Mesenchymal stem cell (in vitro differentiated cells and primary cell): Measurements from ENCODE around the gene AUP1.

ENCODE experiments used
- DNase-seq: peaks from one replicate; pipeline ENCODE4 v3.0.0-alpha.2; 2013
- H2AFZ ChIP-seq: one replicate; pipeline ENCODE4 v1.6.1; 2013; ENCODE audit warnings: low read depth, mild to moderate bottlenecking, control low read depth, inconsistent platforms, low read length, moderate library complexity
- H2AK5ac ChIP-seq: 2 replicates; pipeline ENCODE4 v1.6.1; 2013; ENCODE audit warnings: low read length, moderate library complexity, mild to moderate bottlenecking, inconsistent platforms; ENCODE audit not compliant: severe bottlenecking
- H2BK120ac ChIP-seq: one replicate; pipeline ENCODE4 v1.6.1; 2013; ENCODE audit warnings: low read depth, mild to moderate bottlenecking, inconsistent platforms, low read length, moderate library complexity
- H2BK12ac ChIP-seq, 2 experiments: one replicate each; pipeline ENCODE4 v1.6.1; 2013; ENCODE audit warnings: inconsistent platforms in 2 of 2, low read length in 2 of 2, mild to moderate bottlenecking in 2 of 2, moderate library complexity in 2 of 2, control low read depth in 1 of 2
- H2BK15ac ChIP-seq: one replicate; pipeline ENCODE4 v1.6.1; 2013; ENCODE audit warnings: mild to moderate bottlenecking, low read depth, inconsistent platforms; ENCODE audit not compliant: poor library complexity, severe bottlenecking
- H2BK5ac ChIP-seq: 2 replicates; pipeline ENCODE4 v1.6.1; 2013; ENCODE audit warnings: low read depth, mild to moderate bottlenecking, low read length, control low read depth, inconsistent platforms; ENCODE audit not compliant: poor library complexity, severe bottlenecking
- H3K14ac ChIP-seq, 2 experiments: one replicate each; pipeline ENCODE4 v1.6.1; 2013; ENCODE audit warnings: inconsistent platforms in 2 of 2, low read length in 2 of 2, control low read depth in 1 of 2, mild to moderate bottlenecking in 1 of 2, moderate library complexity in 1 of 2
- H3K18ac ChIP-seq, 2 experiments: one replicate each; pipeline ENCODE4 v1.6.1; 2013; ENCODE audit warnings: inconsistent platforms in 2 of 2, low read length in 2 of 2, control low read depth in 1 of 2, low read depth in 1 of 2, mild to moderate bottlenecking in 1 of 2
- H3K23ac ChIP-seq, 2 experiments: one replicate each; pipeline ENCODE4 v1.6.1; 2013; ENCODE audit warnings: inconsistent platforms in 2 of 2, low read length in 2 of 2, mild to moderate bottlenecking in 2 of 2, moderate library complexity in 2 of 2, control low read depth in 1 of 2
- H3K27ac ChIP-seq: 2 replicates; pipeline ENCODE4 v1.5.1; 2013; ENCODE audit warnings: mild to moderate bottlenecking, moderate library complexity, low read length, control low read depth, inconsistent platforms; ENCODE audit not compliant: poor library complexity, severe bottlenecking
- H3K27me3 ChIP-seq, 2 experiments: 2 replicates each; pipeline versions ENCODE4 v1.6.1 to v1.7.0; 2013; ENCODE audit warnings: low read length in 2 of 2, mild to moderate bottlenecking in 2 of 2, moderate library complexity in 2 of 2, control low read depth in 1 of 2, inconsistent platforms in 1 of 2; ENCODE audit not compliant: control insufficient read depth in 1 of 2, insufficient read depth in 1 of 2
- H3K36me3 ChIP-seq, 2 experiments: 2 replicates each; pipeline versions ENCODE4 v1.6.1 to v1.7.0; 2013; ENCODE audit warnings: low read length in 2 of 2, control low read depth in 1 of 2, inconsistent platforms in 1 of 2, low read depth in 1 of 2, mild to moderate bottlenecking in 1 of 2; ENCODE audit not compliant: insufficient read depth in 2 of 2, control insufficient read depth in 1 of 2
- H3K4ac ChIP-seq, 2 experiments: one replicate each; pipeline ENCODE4 v1.6.1; 2013; ENCODE audit warnings: inconsistent platforms in 2 of 2, low read length in 2 of 2, mild to moderate bottlenecking in 2 of 2, moderate library complexity in 2 of 2, control low read depth in 1 of 2, low read depth in 1 of 2
- H3K4me1 ChIP-seq: 2 replicates; pipeline ENCODE4 v1.6.1; 2013; ENCODE audit warnings: low read depth, low read length, control low read depth; ENCODE audit not compliant: control insufficient read depth, insufficient read depth
- H3K4me2 ChIP-seq: 2 replicates; pipeline ENCODE4 v1.6.1; 2013; ENCODE audit warnings: low read length, mild to moderate bottlenecking, inconsistent platforms; ENCODE audit not compliant: poor library complexity, severe bottlenecking
- H3K4me3 ChIP-seq, 2 experiments: 2 replicates each; pipeline versions ENCODE4 v1.5.1 to v1.7.0; 2013; ENCODE audit warnings: low read length in 2 of 2, mild to moderate bottlenecking in 2 of 2, control low read depth in 1 of 2, low read depth in 1 of 2; ENCODE audit not compliant: insufficient read depth in 1 of 2
- H3K79me1 ChIP-seq: replicated peaks from 2 replicates; pipeline ENCODE4 v1.6.1; 2013; ENCODE audit warnings: mild to moderate bottlenecking, control low read depth, low read length, inconsistent platforms; ENCODE audit not compliant: poor library complexity, severe bottlenecking
- H3K9ac ChIP-seq: 2 replicates; pipeline ENCODE4 v1.7.0; 2013; ENCODE audit warnings: mild to moderate bottlenecking, low read length, moderate library complexity
- H3K9me3 ChIP-seq: 2 replicates; pipeline ENCODE4 v1.7.0; 2013; ENCODE audit warnings: mild to moderate bottlenecking, low read length; ENCODE audit not compliant: control insufficient read depth
- H4K8ac ChIP-seq: one replicate; pipeline ENCODE4 v1.6.1; 2013; ENCODE audit warnings: inconsistent platforms, mild to moderate bottlenecking, low read length, moderate library complexity
- H4K91ac ChIP-seq: one replicate; pipeline ENCODE4 v1.6.1; 2013; ENCODE audit warnings: mild to moderate bottlenecking, low read length, inconsistent platforms
- WGBS: methylation state at CpG from one replicate; pipeline ENCODE4 v1.1.7; 2013; ENCODE audit warnings: mixed read lengths; 5-methylcytosine and 5-hydroxymethylcytosine counted together

The AUP1 gene

DNA sequence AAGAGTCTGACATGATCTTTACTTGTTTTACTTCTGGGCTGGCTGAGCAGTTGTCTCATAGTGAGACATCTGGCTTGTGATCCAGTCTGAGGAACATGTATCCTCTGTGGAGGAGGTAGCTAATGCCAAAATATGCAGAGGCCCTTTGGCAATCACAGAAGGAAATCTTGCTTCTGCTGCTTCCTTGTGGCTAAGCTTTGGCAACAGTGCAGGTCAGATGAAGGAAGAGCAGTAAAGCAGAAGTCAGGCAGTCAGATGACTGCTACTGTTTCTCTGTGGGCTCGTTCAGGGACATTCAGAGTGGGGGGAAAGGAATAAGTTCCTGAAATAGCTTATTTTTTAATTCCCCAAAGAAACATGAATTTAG, 47.3 kb upstream of the AUP1 start:
- Histone ChIP-seq H3K14ac (no peak overlapping the region), H3K18ac (peak overlapping the region in 1 of 2 experiments; percentile 37), H3K27ac (no peak overlapping the region), H3K23ac (no peak overlapping the region), H3K9ac (peak overlapping the region; percentile 66), H3K27me3 (no peaks in the 10 kb centered on the region), H2BK120ac (no peak overlapping the region), H3K36me3 (no peaks in the 10 kb centered on the region), H2BK5ac (no peak overlapping the region), H3K4me3 (peak overlapping the region in 1 of 2 experiments; percentile 46), H3K79me1 (no peaks in the 10 kb centered on the region), H2AFZ (no peak overlapping the region), H2BK15ac (no peak overlapping the region), H3K4me2 (no peak overlapping the region), H3K9me3 (no peaks in the 10 kb centered on the region), H4K8ac (no peak overlapping the region), H2AK5ac (no peak overlapping the region), H2BK12ac (no peak overlapping the region), H3K4ac (no peak overlapping the region), H4K91ac (no peak overlapping the region), H3K4me1 (no peaks in the 10 kb centered on the region)
- DNase-seq = peak; percentile 23
- no CpG with 5 or more reads among the region's 1 CpG for WGBS

DNA sequence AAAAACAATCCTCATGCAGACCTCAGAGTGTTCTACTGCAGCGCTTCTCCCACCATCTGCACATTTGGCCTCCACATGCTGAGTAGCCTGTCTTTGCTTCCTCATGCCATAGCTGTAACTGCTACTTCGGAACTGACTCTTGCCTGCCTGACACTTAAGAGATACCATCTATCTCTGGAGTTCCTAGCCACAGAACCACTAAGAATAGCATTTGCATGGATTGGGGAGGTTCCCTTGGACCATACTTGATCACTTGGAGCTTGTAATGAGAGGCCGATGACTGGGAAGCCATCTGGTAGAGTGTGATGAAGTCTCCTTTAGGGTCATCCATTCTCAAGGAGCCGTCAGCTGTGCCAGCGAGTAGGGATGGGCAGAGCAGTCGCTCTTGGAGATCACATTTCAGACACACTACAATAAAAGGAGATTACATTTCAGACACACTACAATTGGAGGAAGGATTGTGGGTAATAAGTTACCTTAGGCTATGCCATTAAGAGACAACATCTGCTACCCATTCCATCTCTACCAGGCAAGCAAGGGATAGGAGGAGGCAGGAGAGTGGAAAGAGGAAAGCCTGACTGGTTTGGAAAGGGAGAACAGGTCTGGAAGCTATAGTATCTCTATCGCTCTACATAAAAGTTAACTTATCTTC, 46.8 kb upstream of the AUP1 start:
- Histone ChIP-seq H3K14ac (no peak overlapping the region), H3K36me3 (no peaks in the 10 kb centered on the region), H4K8ac (no peak overlapping the region), H3K9me3 (no peaks in the 10 kb centered on the region), H3K79me1 (no peaks in the 10 kb centered on the region), H3K23ac (no peak overlapping the region), H3K4ac (no peak overlapping the region), H2BK120ac (no peak overlapping the region), H3K9ac (peak overlapping the region; percentile 66), H2AK5ac (no peak overlapping the region), H3K18ac (no peak overlapping the region), H2BK12ac (no peak overlapping the region), H3K4me3 (peak overlapping the region in 1 of 2 experiments; percentile 44), H2BK5ac (no peak overlapping the region), H2BK15ac (no peak overlapping the region), H2AFZ (no peak overlapping the region), H3K4me2 (no peak overlapping the region), H3K27me3 (no peaks in the 10 kb centered on the region), H3K27ac (no peak overlapping the region), H3K4me1 (no peaks in the 10 kb centered on the region), H4K91ac (no peak overlapping the region)
- WGBS = 67% methylated on average over 3 of the region's 7 CpGs
- DNase-seq = peak; percentile 53

DNA sequence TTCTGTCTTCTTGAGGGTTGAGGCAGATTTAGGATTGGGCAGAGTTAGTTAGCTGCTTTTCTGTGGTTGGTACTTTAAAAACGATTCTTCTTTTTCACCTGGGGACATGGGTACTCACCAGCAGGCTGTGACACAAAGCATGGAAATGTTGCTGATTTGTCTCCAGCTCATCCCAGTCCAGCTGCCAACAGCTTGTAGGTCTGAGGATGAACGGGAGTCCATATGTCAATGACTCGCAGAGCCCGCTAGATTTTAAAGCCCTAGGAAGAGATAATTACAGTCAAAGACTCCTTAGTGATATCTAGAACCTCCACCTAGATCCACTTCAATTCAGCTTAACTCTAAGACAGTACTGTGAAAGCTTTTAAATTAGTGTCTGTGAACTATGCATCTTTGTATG, 45.8 kb upstream of the AUP1 start:
- Histone ChIP-seq H2AFZ (no peak overlapping the region), H2BK15ac (no peak overlapping the region), H3K14ac (no peak overlapping the region), H2AK5ac (no peak overlapping the region), H3K4me2 (no peak overlapping the region), H3K79me1 (no peaks in the 10 kb centered on the region), H3K36me3 (no peaks in the 10 kb centered on the region), H3K23ac (no peak overlapping the region), H4K8ac (no peak overlapping the region), H3K9ac (no peak overlapping the region), H3K27ac (no peak overlapping the region), H2BK120ac (no peak overlapping the region), H4K91ac (no peak overlapping the region), H3K27me3 (no peaks in the 10 kb centered on the region), H2BK5ac (no peak overlapping the region), H3K18ac (no peak overlapping the region), H3K9me3 (no peaks in the 10 kb centered on the region), H2BK12ac (no peak overlapping the region), H3K4ac (no peak overlapping the region), H3K4me3 (no peak overlapping the region), H3K4me1 (no peaks in the 10 kb centered on the region)
- 49% methylated on average over 2 of the region's 4 CpGs for WGBS
- DNase-seq = no peak

DNA sequence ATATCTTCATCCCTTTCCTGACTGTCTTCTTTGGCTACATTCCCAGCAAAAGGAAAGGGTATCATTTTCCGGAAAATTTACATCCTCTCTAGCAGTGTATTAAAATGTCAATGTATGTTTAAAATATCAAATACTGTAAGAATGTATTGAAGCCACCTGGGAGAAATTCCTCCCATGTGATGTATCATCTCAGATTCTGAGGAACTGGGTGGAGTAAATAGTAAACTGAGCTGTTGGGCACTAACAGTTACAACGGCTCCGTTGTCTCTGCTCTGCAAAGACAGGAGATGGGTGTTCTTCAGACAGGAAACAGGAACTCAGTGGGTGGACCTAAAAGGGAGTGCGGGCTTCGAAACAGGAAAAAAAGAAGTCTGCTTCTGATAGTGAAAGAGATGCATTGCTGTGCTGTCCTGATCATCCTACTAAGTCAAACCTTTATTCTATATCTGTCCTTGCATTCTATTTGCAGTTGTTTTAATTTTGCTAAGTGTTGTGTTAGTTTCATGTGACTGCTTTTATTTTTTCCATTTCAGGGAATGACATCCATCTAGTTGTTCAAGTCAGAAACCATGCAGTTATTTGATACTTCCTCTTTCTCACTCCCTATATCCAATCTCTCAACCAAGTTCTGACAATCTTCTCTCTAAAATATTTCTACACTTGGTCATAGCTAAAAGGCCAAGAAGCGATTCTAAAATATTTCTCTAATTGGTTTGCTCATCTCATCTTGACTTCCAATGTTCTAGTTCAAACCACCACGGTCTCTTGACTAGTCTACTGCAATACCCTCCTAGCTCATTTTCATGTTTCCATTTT, 44.4 kb upstream of the AUP1 start:
- Histone ChIP-seq H3K4ac (no peak overlapping the region), H2AK5ac (no peak overlapping the region), H3K4me3 (peak overlapping the region in 1 of 2 experiments; percentile 17), H2BK120ac (no peak overlapping the region), H3K14ac (no peak overlapping the region), H3K9me3 (no peaks in the 10 kb centered on the region), H2BK15ac (no peak overlapping the region), H3K27me3 (no peaks in the 10 kb centered on the region), H3K4me2 (no peak overlapping the region), H2AFZ (no peak overlapping the region), H4K8ac (no peak overlapping the region), H4K91ac (no peak overlapping the region), H3K27ac (peak overlapping the region; percentile 5), H2BK12ac (no peak overlapping the region), H3K23ac (no peak overlapping the region), H3K36me3 (no peaks in the 10 kb centered on the region), H2BK5ac (no peak overlapping the region), H3K18ac (no peak overlapping the region), H3K79me1 (no peaks in the 10 kb centered on the region), H3K9ac (peak overlapping the region; percentile 25), H3K4me1 (no peaks in the 10 kb centered on the region)
- 51% methylated on average over 4 of the region's 7 CpGs for WGBS
- peak; percentile 52 for DNase-seq
